ENCODE measurements around the gene LOXL3. TPM values are rescaled to one million over a fixed set of nuclear protein-coding genes. Genes with fewer than 3 reads are reported as not detected.
A peak's percentile ranks its signal among the peaks of the same experiment; 100 is the strongest.

LOXL3 gene
- total RNA-seq, 1 experiment from 2014 or later, result 29.0 TPM

DNA sequence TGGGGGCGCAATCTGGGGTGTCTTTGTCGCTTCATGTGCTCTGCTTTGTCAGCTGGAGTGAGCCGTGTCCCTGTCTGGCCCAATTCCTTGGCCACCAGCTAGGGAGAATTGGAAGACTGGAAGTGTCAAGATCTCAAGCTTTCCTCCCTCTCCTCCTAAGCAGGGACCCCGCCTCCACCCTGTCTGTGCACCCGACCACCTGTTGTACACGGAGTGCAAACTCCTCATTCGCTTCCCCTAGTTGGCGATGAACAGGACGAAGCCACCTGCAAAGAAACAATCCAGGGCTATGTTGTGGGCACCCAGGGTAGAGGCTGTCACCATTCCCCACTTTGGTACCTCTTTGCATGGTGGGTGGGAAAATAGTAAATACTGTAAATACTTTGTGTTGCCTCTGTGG is 26.0 kb downstream of the LOXL3 start:
- Histone ChIP-seq H4K91ac (ENCODE audit: insufficient read length, low read depth, low read length) (no peak overlapping the region), H3K9me3 (ENCODE audit: control insufficient read depth, low read depth, low read length) (no peaks in the 10 kb centered on the region), H3K23me2 (ENCODE audit: insufficient read length, low read depth, low read length, poor library complexity, severe bottlenecking) (peaks cover 15% of the 10 kb centered on the region), H3T11ph (ENCODE audit: low read length) (no peak overlapping the region), H2BK120ac (ENCODE audit: low read depth, low read length, poor library complexity, severe bottlenecking) (no peak overlapping the region), H3K4ac (ENCODE audit: low read depth, low read length) (no peak overlapping the region), H4K8ac (replicated peaks; ENCODE audit: insufficient read length, low read depth, low read length) (no peak overlapping the region), H3K27me3 (ENCODE audit: insufficient read depth, low read length) (peaks cover 3% of the 10 kb centered on the region; the same call in 1 of the 2 replicates), H3K4me1 (ENCODE audit: insufficient read depth, low read length) (peaks cover 4% of the 10 kb centered on the region; the same call in 1 of the 2 replicates), H3K79me2 (ENCODE audit: insufficient read depth, low read length) (peaks cover 4% of the 10 kb centered on the region; the same call in 1 of the 2 replicates), H4K20me1 (ENCODE audit: control insufficient read depth, insufficient read depth, insufficient read length) (no peaks in the 10 kb centered on the region), H2BK5ac (ENCODE audit: insufficient read length, low read length) (no peak overlapping the region), H2AFZ (ENCODE audit: low read length) (no peak overlapping the region), H3K4me2 (ENCODE audit: insufficient read depth, insufficient read length, low read length) (no peak overlapping the region), H3K9ac (ENCODE audit: extremely low read depth, insufficient read length, low read length) (no peak overlapping the region), H3K18ac (ENCODE audit: insufficient read length, low read depth, low read length) (no peak overlapping the region), H3K27ac (ENCODE audit: insufficient read length, low read depth, low read length) (no peak overlapping the region), H3K14ac (ENCODE audit: insufficient read depth, low read length) (no peak overlapping the region), H4K5ac (ENCODE audit: insufficient read length, low read depth, low read length) (no peak overlapping the region), H2AK5ac (ENCODE audit: insufficient read length, low read length) (no peak overlapping the region), H3K23ac (ENCODE audit: insufficient read length, low read depth, low read length) (no peak overlapping the region), H3K56ac (ENCODE audit: insufficient read length, low read depth, low read length) (no peak overlapping the region), H2BK12ac (ENCODE audit: insufficient read length, low read depth, low read length) (no peak overlapping the region), H3K79me1 (ENCODE audit: insufficient read depth, low read depth, low read length, poor library complexity, severe bottlenecking) (peaks cover 4% of the 10 kb centered on the region), H2BK15ac (ENCODE audit: low read depth, low read length) (no peak overlapping the region), H2BK20ac (ENCODE audit: low read depth, low read length, poor library complexity, severe bottlenecking) (no peak overlapping the region)
- no CpG with 5 or more reads among the region's 9 CpGs for WGBS (ENCODE audit: extremely low coverage, insufficient read length, low lambda C conversion rate)
- no peak overlapping the region for H3K27ac Mint-ChIP-seq
- peaks cover 17 to 22% of the 10 kb centered on the region in 2 experiments for H3K4me1 Mint-ChIP-seq
- no peaks in the 10 kb centered on the region; a peak in 1 of 5 replicates for H3K9me3 Mint-ChIP-seq
- H3K27me3 Mint-ChIP-seq (ENCODE audit: low read depth), result peaks cover 11% of the 10 kb centered on the region
- H3K36me3 Mint-ChIP-seq (ENCODE audit: insufficient read depth in 1 of 3, low read depth in 3 of 3), result peaks cover 30 to 49% (median 36%) of the 10 kb centered on the region in 3 experiments
- peak overlapping the region; percentile 98 to 99 for H3K4me3 Mint-ChIP-seq
- DNase-seq, result no peak
- TF ChIP-seq, protein P1, sequence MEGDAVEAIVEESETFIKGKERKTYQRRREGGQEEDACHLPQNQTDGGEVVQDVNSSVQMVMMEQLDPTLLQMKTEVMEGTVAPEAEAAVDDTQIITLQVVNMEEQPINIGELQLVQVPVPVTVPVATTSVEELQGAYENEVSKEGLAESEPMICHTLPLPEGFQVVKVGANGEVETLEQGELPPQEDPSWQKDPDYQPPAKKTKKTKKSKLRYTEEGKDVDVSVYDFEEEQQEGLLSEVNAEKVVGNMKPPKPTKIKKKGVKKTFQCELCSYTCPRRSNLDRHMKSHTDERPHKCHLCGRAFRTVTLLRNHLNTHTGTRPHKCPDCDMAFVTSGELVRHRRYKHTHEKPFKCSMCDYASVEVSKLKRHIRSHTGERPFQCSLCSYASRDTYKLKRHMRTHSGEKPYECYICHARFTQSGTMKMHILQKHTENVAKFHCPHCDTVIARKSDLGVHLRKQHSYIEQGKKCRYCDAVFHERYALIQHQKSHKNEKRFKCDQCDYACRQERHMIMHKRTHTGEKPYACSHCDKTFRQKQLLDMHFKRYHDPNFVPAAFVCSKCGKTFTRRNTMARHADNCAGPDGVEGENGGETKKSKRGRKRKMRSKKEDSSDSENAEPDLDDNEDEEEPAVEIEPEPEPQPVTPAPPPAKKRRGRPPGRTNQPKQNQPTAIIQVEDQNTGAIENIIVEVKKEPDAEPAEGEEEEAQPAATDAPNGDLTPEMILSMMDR (conservative IDR thresholded peaks at IDR 0.05), result no peak

All from H9 (cell line).